GM12878 (cell line): ENCODE data around the gene SETD1A.

Source experiments
- ASH2L ChIP-seq: fragments of 300-600, 200-600 bp; sonication (generic); IDR thresholded peaks from 2 replicates; pipeline ENCODE4 v1.6.1; 2017; ENCODE audit warnings: low read depth, mild to moderate bottlenecking, borderline replicate concordance
- BRCA1 ChIP-seq: IDR thresholded peaks from 2 replicates; pipeline ENCODE4 v1.6.1; 2011; ENCODE audit warnings: low read depth, low read length, improper control_type of control experiment
- CEBPB ChIP-seq, 2 experiments: fragments of 150-350 bp in 1 of 2; IDR thresholded peaks; 2 replicates each; pipeline ENCODE4 v1.6.1; 2012 to 2014; ENCODE audit warnings: low read depth in 2 of 2, low read length in 2 of 2, borderline replicate concordance in 1 of 2, inconsistent platforms in 1 of 2
- CTCF ChIP-seq, 3 experiments: IDR thresholded peaks in 2 of 3; conservative IDR thresholded peaks in 1 of 3; 2 replicates each; pipeline ENCODE4 v1.5.1; 2011; ENCODE audit warnings: low read depth in 3 of 3, low read length in 3 of 3, mild to moderate bottlenecking in 3 of 3, control low read depth in 2 of 3, moderate library complexity in 2 of 3, inconsistent platforms in 1 of 3, mixed read lengths in 1 of 3; ENCODE audit not compliant: control insufficient read depth in 2 of 3, insufficient read depth in 1 of 3; ENCODE audit errors: extremely low read depth in 1 of 3
- HDGF ChIP-seq: fragments of 450-650 bp; IDR thresholded peaks from 2 replicates; pipeline ENCODE4 v1.6.1; 2016; ENCODE audit warnings: antibody characterized with exemption
- KDM1A ChIP-seq: fragments of 200-600 bp; sonication (generic); IDR thresholded peaks from 2 replicates; pipeline ENCODE4 v1.6.1; 2016; ENCODE audit warnings: borderline replicate concordance
- MEF2A ChIP-seq: IDR thresholded peaks from 2 replicates; pipeline ENCODE4 v1.6.1; 2011; ENCODE audit warnings: low read depth, mild to moderate bottlenecking, low read length, moderate library complexity; ENCODE audit not compliant: insufficient read depth
- SREBF2 ChIP-seq: IDR thresholded peaks from 2 replicates; pipeline ENCODE4 v1.6.1; 2012; ENCODE audit warnings: mild to moderate bottlenecking, low read length
- SUZ12 ChIP-seq: fragments of 200-600 bp; sonication (generic); IDR thresholded peaks from one replicate; pipeline ENCODE4 v1.6.1; 2018; ENCODE audit warnings: antibody characterized with exemption, mild to moderate bottlenecking; ENCODE audit not compliant: unreplicated experiment
- TAF1 ChIP-seq: IDR thresholded peaks from 2 replicates; pipeline ENCODE4 v1.6.1; 2011; ENCODE audit warnings: mild to moderate bottlenecking, low read depth, low read length, borderline replicate concordance

GRCh38 chr16:30921459-30921747, 36.2 kb upstream of the SETD1A start:
- no peak for TF ChIP-seq KDM1A
- TF ChIP-seq HDGF, result no peak
- no peak for TF ChIP-seq SUZ12
- no peak for TF ChIP-seq SREBF2
- TF ChIP-seq CTCF (IDR thresholded peaks at IDR 0.05 in 2 of 3, conservative IDR thresholded peaks at IDR 0.05 in 1 of 3; ENCODE audit: control insufficient read depth in 2 of 3, extremely low read depth in 1 of 3, insufficient read depth in 1 of 3, low read depth in 3 of 3, low read length in 3 of 3), result no peak
- TF ChIP-seq ASH2L, result no peak
- no peak for TF ChIP-seq BRCA1
- TF ChIP-seq CEBPB (IDR thresholded peaks at IDR 0.05; ENCODE audit: borderline replicate concordance in 1 of 2, low read depth in 2 of 2, low read length in 2 of 2), result no peak
- no peak for TF ChIP-seq MEF2A
- no peak for TF ChIP-seq TAF1
